Skin of body (tissue), 3 donors: ENCODE data around the gene UCP1. TPM values are rescaled to one million over a fixed set of nuclear protein-coding genes. Genes with fewer than 3 reads are reported as not detected.
A peak's percentile ranks its signal among the peaks of the same experiment; 100 is the strongest.
"Not testable (repeated sequence)": the region's sequence is repeated elsewhere in the genome, so short reads cannot be mapped to it uniquely, and the experiment has no call there.

Source experiments
- DNase-seq: peaks from one replicate; lab custom pipeline; 2025; lab: John Stamatoyannopoulos, UW
- small RNA-seq: library from RNA; depleted of rRNA; stranded (forward); fragments of <200 nt; gene quantifications from one replicate; pipeline ENCODE3, GENCODE V24; 2014; ENCODE audit warnings: low replicate concordance
- total RNA-seq: library from RNA; depleted of rRNA; stranded (reverse); fragments of >200 nt; gene quantifications from one replicate; pipeline ENCODE4 v1.2.3, GENCODE V29; 2014

UCP1 gene
- total RNA-seq, 1 donor from 2014 or later: 1.7 TPM

- DNase-seq: no peak
Observed at GRCh38 chr4:140533951-140534480, 34.7 kb downstream of the UCP1 start.

GRCh38 chr4:140529434-140529833 is 39.3 kb downstream of the UCP1 start:
- no peak for DNase-seq

- DNase-seq: peak; percentile 99
Observed at GRCh38 chr4:140523857-140524742, 44.7 kb downstream of the UCP1 start, which contains the start of gene ELMOD2. ELMOD2 (plus strand) TSS chr4:140524168; CDS start chr4:140525429, 1,261 bp downstream.

DNA sequence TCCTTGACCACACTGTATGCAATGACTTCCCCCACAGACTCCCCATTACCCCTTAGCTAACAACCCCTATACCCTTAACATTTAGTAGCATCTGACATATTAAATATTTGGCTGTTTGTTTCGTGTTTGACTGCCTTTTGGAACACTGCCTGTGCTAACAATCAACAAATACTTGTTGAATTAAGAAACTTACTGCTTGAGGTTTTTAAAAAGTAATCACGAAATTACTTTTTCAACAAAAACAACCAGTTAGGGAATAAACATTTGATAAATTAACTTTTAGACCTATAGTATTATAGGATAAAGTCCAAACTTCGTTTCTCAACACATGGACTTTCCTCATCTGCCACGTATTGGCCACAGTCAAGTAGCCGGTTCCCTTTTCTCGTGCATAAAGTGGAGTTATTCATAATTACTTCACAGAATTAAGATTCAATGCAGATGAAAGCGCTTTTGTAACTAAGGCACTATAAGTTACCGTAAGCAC is 45.3 kb downstream of the UCP1 start:
- no peak for DNase-seq

GRCh38 chr4:140515423-140515822 is 53.3 kb downstream of the UCP1 start:
- no peak for DNase-seq

- DNase-seq: not testable (repeated sequence)
Observed at GRCh38 chr4:140513765-140514164, 55.0 kb downstream of the UCP1 start.

Small RNA genes lying within 50 kb of the gene (small RNA-seq; reads per million reads assigned to genes)
- gene AC108019.1 (not detected), gene RN7SL152P (not detected)

Other genes with a start within 250 kb of the UCP1 start
- gene SCOC, start 195.3 kb downstream of the UCP1 start, total RNA-seq: 35.2 TPM
- gene CLGN, start 141.3 kb downstream of the UCP1 start, total RNA-seq: 0.59 TPM
- gene MGAT4D, start 70.7 kb downstream of the UCP1 start, total RNA-seq: not detected
- 27.5 TPM for gene ELMOD2, start 44.8 kb downstream of the UCP1 start, total RNA-seq
- gene TBC1D9, start 187.4 kb upstream of the UCP1 start, total RNA-seq: 30.2 TPM